ENCODE measurements around the gene MAPRE3. TPM values are rescaled to one million over a fixed set of nuclear protein-coding genes. Genes with fewer than 3 reads are reported as not detected.

MAPRE3 gene
- total and polyA plus RNA-seq, 9 of the 15 experiments (the other 6 are each of a cell fraction or from before 2014, with no cell fraction given), result 0.70 to 43.2 (median 12.6) TPM

DNA sequence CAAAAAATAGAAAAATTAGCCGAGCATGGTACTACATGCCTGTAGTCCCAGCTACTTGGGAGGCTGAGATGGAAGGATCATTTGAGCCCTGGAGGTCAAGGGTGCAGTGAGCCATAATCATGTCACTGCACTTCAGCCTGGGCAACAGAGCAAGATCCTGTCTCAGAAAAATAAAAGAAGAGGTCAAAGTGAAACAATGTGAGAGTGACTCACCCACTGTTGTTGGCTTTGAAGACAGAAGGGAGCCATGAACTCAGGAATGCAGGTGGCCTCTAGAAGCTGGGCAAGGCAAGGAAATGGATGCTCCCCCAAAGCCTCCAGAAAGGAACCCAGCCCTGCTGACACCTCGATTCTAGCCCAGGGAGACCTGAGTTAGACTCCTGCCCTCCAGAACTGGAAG, 58.6 kb downstream of the MAPRE3 start (continued):
- TF ChIP-seq, protein P1, sequence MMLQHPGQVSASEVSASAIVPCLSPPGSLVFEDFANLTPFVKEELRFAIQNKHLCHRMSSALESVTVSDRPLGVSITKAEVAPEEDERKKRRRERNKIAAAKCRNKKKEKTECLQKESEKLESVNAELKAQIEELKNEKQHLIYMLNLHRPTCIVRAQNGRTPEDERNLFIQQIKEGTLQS (IDR thresholded peaks at IDR 0.05), result peak; percentile 24; the same call in 1 of the 2 replicates
- TF ChIP-seq, protein P1 (CRISPR knock-in tag; conservative IDR thresholded peaks at IDR 0.05), result no peak
- TF ChIP-seq FOSL1 (tag; conservative IDR thresholded peaks at IDR 0.05) (peak; percentile 36; the same call in 1 of the 2 replicates), CGGBP1 (CRISPR knock-in tag; IDR thresholded peaks at IDR 0.05) (no peak), ZNF124 (CRISPR knock-in tag; IDR thresholded peaks at IDR 0.05) (no peak), DNMT1 (IDR thresholded peaks at IDR 0.05) (no peak), ZNF239 (CRISPR knock-in tag; IDR thresholded peaks at IDR 0.05) (no peak), KDM1A (IDR thresholded peaks at IDR 0.05) (peak in 1 of 2 experiments; percentile 39; a peak in 1 of 4 replicates), ZNF644 (tag; IDR thresholded peaks at IDR 0.05; ENCODE audit: low read depth) (no peak), CREB5 (CRISPR knock-in tag; IDR thresholded peaks at IDR 0.05) (no peak), BACH1 (tag; IDR thresholded peaks at IDR 0.05) (no peak), ZNF780A (CRISPR knock-in tag; IDR thresholded peaks at IDR 0.05) (no peak), HLTF (IDR thresholded peaks at IDR 0.05) (no peak), NR2C2 (CRISPR knock-in tag; IDR thresholded peaks at IDR 0.05) (no peak), NR2C2 (tag; IDR thresholded peaks at IDR 0.05) (0 out of 2 replicates have a peak, but pooled peaks have one; percentile 29)

Data from K562 (cell line).